GM23338 (cell line): ENCODE measurements around the gene GRIK4.

Source experiments
- CREB1 ChIP-seq: fragments of 250-450 bp; sonication (Bioruptor Pico); IDR thresholded peaks from 2 replicates; pipeline ENCODE4 v1.5.0; 2020; ENCODE audit warnings: low read depth, mild to moderate bottlenecking, moderate library complexity
- CTCF ChIP-seq, 2 experiments: fragments of 200-600 bp in 1 of 2; sonication (generic) in 1 of 2; conservative IDR thresholded peaks; 2 replicates each; pipeline versions ENCODE4 v1.5.1 to v1.6.1; 2016 to 2017; ENCODE audit warnings: antibody characterized with exemption in 2 of 2, low read depth in 2 of 2, mild to moderate bottlenecking in 2 of 2, moderate library complexity in 1 of 2
- EZH2 ChIP-seq: fragments of 200-600 bp; sonication (generic); IDR thresholded peaks from one replicate; pipeline ENCODE4 v1.8.0; 2017; ENCODE audit warnings: antibody characterized with exemption, mild to moderate bottlenecking, low read depth; ENCODE audit not compliant: unreplicated experiment
- EZH2phosphoT487 ChIP-seq: fragments of 200-600 bp; sonication (generic); IDR thresholded peaks from one replicate; pipeline ENCODE4 v1.8.1; 2018; ENCODE audit warnings: antibody characterized with exemption; ENCODE audit not compliant: unreplicated experiment
- JUNB ChIP-seq: IDR thresholded peaks from one replicate; pipeline ENCODE4 v1.6.1; 2016; ENCODE audit warnings: antibody characterized with exemption; ENCODE audit not compliant: unreplicated experiment
- NANOG ChIP-seq: IDR thresholded peaks from 2 replicates; pipeline ENCODE4 v1.6.1; 2016; ENCODE audit warnings: antibody characterized with exemption, borderline replicate concordance
- POLR2AphosphoS5 ChIP-seq: IDR thresholded peaks from 2 replicates; pipeline ENCODE4 v1.6.1; 2016; ENCODE audit warnings: antibody characterized with exemption, low read depth
- ZNF114 ChIP-seq: fragments of 250-450 bp; sonication (Bioruptor Pico); IDR thresholded peaks from 2 replicates; pipeline ENCODE4 v1.5.0; 2020; ENCODE audit warnings: mild to moderate bottlenecking, moderate library complexity
- TF ChIP-seq, protein P1 (sequence below): IDR thresholded peaks from one replicate; pipeline ENCODE4 v1.6.1; 2018; ENCODE audit warnings: antibody characterized with exemption; ENCODE audit not compliant: unreplicated experiment

DNA sequence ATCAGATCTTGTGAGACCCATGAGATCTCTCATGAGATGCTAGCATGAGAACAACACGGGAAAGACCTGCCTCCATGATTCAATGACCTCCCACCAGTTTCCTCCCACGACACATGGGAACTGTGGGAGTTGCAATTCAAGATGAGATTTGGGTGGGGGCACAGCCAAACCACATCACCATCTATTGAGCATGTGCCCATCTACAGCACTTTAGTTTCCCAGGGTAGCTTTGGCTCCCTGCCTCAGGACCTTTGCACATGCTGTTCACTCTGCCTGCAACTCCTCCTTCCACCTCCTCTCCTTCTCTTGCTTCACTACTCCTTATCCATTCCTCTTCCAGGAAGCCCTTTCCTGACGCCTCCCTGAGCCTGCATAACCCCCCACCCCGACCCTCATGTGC, 17.2 kb downstream of the GRIK4 start:
- TF ChIP-seq CTCF (conservative IDR thresholded peaks at IDR 0.05; ENCODE audit: low read depth in 2 of 2) (no peak), EZH2 (no peak), EZH2phosphoT487 (no peak), POLR2AphosphoS5 (no peak), NANOG (no peak), ZNF114 (CRISPR knock-in tag) (no peak), CREB1 (CRISPR knock-in tag) (no peak), JUNB (no peak)
- TF ChIP-seq, protein P1, sequence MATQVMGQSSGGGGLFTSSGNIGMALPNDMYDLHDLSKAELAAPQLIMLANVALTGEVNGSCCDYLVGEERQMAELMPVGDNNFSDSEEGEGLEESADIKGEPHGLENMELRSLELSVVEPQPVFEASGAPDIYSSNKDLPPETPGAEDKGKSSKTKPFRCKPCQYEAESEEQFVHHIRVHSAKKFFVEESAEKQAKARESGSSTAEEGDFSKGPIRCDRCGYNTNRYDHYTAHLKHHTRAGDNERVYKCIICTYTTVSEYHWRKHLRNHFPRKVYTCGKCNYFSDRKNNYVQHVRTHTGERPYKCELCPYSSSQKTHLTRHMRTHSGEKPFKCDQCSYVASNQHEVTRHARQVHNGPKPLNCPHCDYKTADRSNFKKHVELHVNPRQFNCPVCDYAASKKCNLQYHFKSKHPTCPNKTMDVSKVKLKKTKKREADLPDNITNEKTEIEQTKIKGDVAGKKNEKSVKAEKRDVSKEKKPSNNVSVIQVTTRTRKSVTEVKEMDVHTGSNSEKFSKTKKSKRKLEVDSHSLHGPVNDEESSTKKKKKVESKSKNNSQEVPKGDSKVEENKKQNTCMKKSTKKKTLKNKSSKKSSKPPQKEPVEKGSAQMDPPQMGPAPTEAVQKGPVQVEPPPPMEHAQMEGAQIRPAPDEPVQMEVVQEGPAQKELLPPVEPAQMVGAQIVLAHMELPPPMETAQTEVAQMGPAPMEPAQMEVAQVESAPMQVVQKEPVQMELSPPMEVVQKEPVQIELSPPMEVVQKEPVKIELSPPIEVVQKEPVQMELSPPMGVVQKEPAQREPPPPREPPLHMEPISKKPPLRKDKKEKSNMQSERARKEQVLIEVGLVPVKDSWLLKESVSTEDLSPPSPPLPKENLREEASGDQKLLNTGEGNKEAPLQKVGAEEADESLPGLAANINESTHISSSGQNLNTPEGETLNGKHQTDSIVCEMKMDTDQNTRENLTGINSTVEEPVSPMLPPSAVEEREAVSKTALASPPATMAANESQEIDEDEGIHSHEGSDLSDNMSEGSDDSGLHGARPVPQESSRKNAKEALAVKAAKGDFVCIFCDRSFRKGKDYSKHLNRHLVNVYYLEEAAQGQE = no peak
